ENCODE results near the gene LRCH4. TPM values are rescaled to one million over a fixed set of nuclear protein-coding genes. Genes with fewer than 3 reads are reported as not detected.

LRCH4 gene
- total RNA-seq, 1 donor from 2014 or later: 76.6 TPM

- no peak for TF ChIP-seq CTCF (IDR thresholded peaks at IDR 0.05; ENCODE audit: unreplicated experiment)
- Mint-ChIP-seq H3K36me3 (ENCODE audit: insufficient read depth) (peaks cover 7% of the 10 kb centered on the region), H3K27me3 (no peaks in the 10 kb centered on the region), H3K4me1 (ENCODE audit: low read depth) (peaks cover 7% of the 10 kb centered on the region), H3K4me3 (ENCODE audit: low read depth) (no peak overlapping the region), H3K9me3 (ENCODE audit: low read depth) (no peaks in the 10 kb centered on the region), H3K27ac (no peak overlapping the region)
- DNase-seq (ENCODE audit: low spot score, unreplicated experiment): no peak
These were observed 10.7 kb downstream of the LRCH4 start for GRCh38 chr7:100575206-100575631.

GRCh38 chr7:100574362-100575205 is 11.3 kb downstream of the LRCH4 start:
- peaks cover 7% of the 10 kb centered on the region for H3K36me3 Mint-ChIP-seq (ENCODE audit: insufficient read depth)
- H3K9me3 Mint-ChIP-seq (ENCODE audit: low read depth): no peaks in the 10 kb centered on the region
- H3K27me3 Mint-ChIP-seq: no peaks in the 10 kb centered on the region
- TF ChIP-seq CTCF (IDR thresholded peaks at IDR 0.05; ENCODE audit: unreplicated experiment): no peak
- DNase-seq (ENCODE audit: low spot score, unreplicated experiment): no peak
- peaks cover 7% of the 10 kb centered on the region for H3K4me1 Mint-ChIP-seq (ENCODE audit: low read depth)
- no peak overlapping the region for H3K27ac Mint-ChIP-seq
- no peak overlapping the region for H3K4me3 Mint-ChIP-seq (ENCODE audit: low read depth)

- TF ChIP-seq CTCF (IDR thresholded peaks at IDR 0.05; ENCODE audit: unreplicated experiment): no peak
- no peak for DNase-seq (ENCODE audit: low spot score, unreplicated experiment)
- Mint-ChIP-seq H3K9me3 (ENCODE audit: low read depth) (no peaks in the 10 kb centered on the region), H3K4me1 (ENCODE audit: low read depth) (peaks cover 10% of the 10 kb centered on the region), H3K36me3 (ENCODE audit: insufficient read depth) (peaks cover 5% of the 10 kb centered on the region), H3K4me3 (ENCODE audit: low read depth) (no peak within 1 kb of the TSS), H3K27ac (no peak within 1 kb of the TSS), H3K27me3 (no peaks in the 10 kb centered on the region)
These were observed 12.1 kb downstream of the LRCH4 start, which contains the start of gene SAP25 for GRCh38 chr7:100573691-100574361. TSS of gene SAP25 (minus strand) at chr7:100573900. CDS start at chr7:100573742, 158 bp downstream.

DNA sequence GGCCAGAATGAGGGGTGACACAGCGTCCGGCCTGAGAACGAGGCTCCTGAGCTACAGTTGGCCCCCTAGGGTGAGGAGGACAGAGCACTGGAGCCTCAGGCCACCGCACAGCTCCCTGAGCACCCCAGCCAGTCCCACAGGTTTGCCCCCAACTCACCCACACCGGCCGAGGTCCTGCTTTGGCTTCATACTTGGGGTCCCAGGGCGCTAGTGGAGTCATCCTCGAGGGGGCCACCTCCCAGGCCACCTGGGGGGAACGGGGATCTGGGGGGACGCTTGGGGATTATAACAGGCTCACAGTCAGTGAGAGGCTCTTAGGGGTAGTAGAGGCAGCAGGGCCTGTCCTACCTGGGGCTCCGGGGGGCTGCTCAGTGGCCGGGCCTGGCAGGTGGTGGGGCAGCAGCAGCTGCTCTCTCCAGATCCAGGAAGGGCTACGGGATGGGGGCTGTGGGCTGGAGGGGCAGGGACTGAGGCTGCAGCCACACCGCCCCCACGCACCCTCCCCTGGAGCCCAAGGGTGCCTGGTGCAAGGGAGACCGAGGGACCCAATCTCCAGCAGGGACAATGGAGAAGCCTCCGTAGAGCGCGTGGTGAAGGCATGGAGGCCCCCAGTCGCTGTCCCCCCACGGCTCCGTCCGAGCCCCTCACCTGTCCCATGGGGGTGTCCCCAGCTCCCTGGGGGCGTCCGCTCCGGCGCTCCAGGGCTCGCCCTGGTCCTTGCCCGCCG is 12.8 kb downstream of the LRCH4 start:
- peaks cover 13% of the 10 kb centered on the region for H3K4me1 Mint-ChIP-seq (ENCODE audit: low read depth)
- no peak overlapping the region for H3K4me3 Mint-ChIP-seq (ENCODE audit: low read depth)
- H3K27me3 Mint-ChIP-seq: no peaks in the 10 kb centered on the region
- no peak overlapping the region for H3K27ac Mint-ChIP-seq
- TF ChIP-seq CTCF (IDR thresholded peaks at IDR 0.05; ENCODE audit: unreplicated experiment): no peak
- DNase-seq (ENCODE audit: low spot score, unreplicated experiment): no peak
- H3K9me3 Mint-ChIP-seq (ENCODE audit: low read depth): no peaks in the 10 kb centered on the region
- peaks cover 5% of the 10 kb centered on the region for H3K36me3 Mint-ChIP-seq (ENCODE audit: insufficient read depth)
